Testis (tissue), 2 donors: ENCODE results near the gene PNPLA5.

Experiments used
- CTCF ChIP-seq, 3 experiments: fragments of 450-650 bp in 2 of 3; fragments of 200-600 bp in 1 of 3; sonication (generic) in 1 of 3; IDR thresholded peaks; one replicate each; pipeline ENCODE4 v1.5.1; 2016 to 2019; ENCODE audit warnings: antibody characterized with exemption in 3 of 3, mild to moderate bottlenecking in 2 of 3, moderate library complexity in 1 of 3
- POLR2A ChIP-seq: fragments of 450-650 bp; IDR thresholded peaks from one replicate; pipeline ENCODE4 v1.6.1; 2017; ENCODE audit warnings: antibody characterized with exemption, mild to moderate bottlenecking, moderate library complexity

GRCh38 chr22:43848366-43849171 is 43.2 kb downstream of the PNPLA5 start:
- peak in 1 of 3 experiments; percentile 24 for TF ChIP-seq CTCF (IDR thresholded peaks at IDR 0.05)
- TF ChIP-seq POLR2A: no peak
